ENCODE data around the gene GMCL2. TPM values are rescaled to one million over a fixed set of nuclear protein-coding genes. Genes with fewer than 3 reads are reported as not detected.

GMCL2 gene
- total RNA-seq = not detected in 2 replicates

GRCh38 chr5:178187014-178187413 lies at the start of gene GMCL2:
TSS of gene GMCL2 (minus strand) at chr5:178187371. CDS start at chr5:178187299, 72 bp downstream.

GRCh38 chr5:178232124-178232919 lies 45.2 kb upstream of the GMCL2 start, which contains the start of gene PHYKPL:
TSS of gene PHYKPL (minus strand) at chr5:178232802. CDS start at chr5:178232550, 252 bp downstream.

GRCh38 chr5:178204182-178204934 lies 17.2 kb upstream of the GMCL2 start, which contains the start of gene HNRNPAB:
TSS of gene HNRNPAB (plus strand) at chr5:178204533. CDS start at chr5:178204838, 305 bp downstream.

GRCh38 chr5:178153530-178154340 lies 33.4 kb downstream of the GMCL2 start, which contains the start of gene NHP2:
TSS of gene NHP2 (minus strand) at chr5:178153885. CDS start at chr5:178153817, 68 bp downstream.

Other genes starting within 250 kb of the GMCL2 start
- gene PROP1, start 191.1 kb downstream of the GMCL2 start, total RNA-seq = not detected in 2 replicates
- 0.19 and 0.85 TPM in 2 replicates for gene N4BP3, start 73.8 kb downstream of the GMCL2 start, total RNA-seq
- gene RMND5B, start 56.4 kb downstream of the GMCL2 start, total RNA-seq = 22.0 and 22.8 TPM in 2 replicates
- 101 and 223 TPM in 2 replicates for gene NHP2, start 33.5 kb downstream of the GMCL2 start, total RNA-seq
- 29.3 and 145 TPM in 2 replicates for gene HNRNPAB, start 17.2 kb upstream of the GMCL2 start, total RNA-seq
- gene PHYKPL, start 45.4 kb upstream of the GMCL2 start, total RNA-seq = 24.0 and 47.9 TPM in 2 replicates

Measured in regular cardiac myocyte (primary cell).